ENCODE results near the gene INPP5A. TPM values are rescaled to one million over a fixed set of nuclear protein-coding genes. Genes with fewer than 3 reads are reported as not detected.

Gene INPP5A
- total and polyA plus RNA-seq, 2 donors (not counting 1 experiment from before 2014, with no cell fraction given) = 9.3 to 87.8 TPM

- intact Hi-C loops (cut with micrococcal nuclease) = no loop called here
- TF ChIP-seq CTCF (IDR thresholded peaks at IDR 0.05) = no peak
- TF ChIP-seq EZH2 (IDR thresholded peaks at IDR 0.05; ENCODE audit: borderline replicate concordance, insufficient read depth, low read depth, low read length, poor library complexity, severe bottlenecking) = no peak
- WGBS (ENCODE audit: insufficient coverage) = 98% methylated on average over 4 of the region's 5 CpGs
Observed at GRCh38 chr10:132668048-132668394, 130.4 kb downstream of the INPP5A start.

DNA sequence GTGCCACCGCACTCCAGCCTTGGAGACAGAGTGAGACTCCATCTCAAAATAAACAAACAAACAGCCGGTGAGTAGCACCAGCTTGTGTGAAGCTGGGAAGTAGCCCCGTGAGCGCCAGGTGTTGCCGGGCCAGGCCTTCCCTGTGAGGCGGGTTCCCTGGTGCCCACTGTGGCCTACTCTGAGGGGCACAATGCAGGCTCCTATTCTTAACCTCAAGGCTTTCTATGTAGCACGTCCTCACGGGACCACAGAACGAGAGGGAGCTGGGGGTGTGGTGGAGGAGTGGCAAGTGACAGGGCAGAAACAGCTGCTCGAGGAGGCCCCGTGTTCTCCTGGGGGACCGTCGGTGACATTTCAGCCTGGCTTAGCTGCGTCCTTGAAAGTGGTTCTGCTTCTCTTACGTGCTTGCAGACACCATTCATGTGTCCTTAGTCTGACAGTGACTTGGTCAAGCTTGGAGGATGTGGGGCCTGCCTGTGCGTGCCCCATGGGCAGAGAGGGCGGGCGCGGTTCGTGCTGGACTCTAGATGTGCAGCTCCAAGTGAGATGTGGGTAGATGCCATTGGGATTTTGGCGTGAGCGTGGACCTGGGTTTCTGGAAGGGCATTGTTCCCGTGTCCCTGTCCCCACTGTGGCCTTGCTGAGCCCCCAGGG lies 131.7 kb downstream of the INPP5A start:
- Mint-ChIP-seq H3K4me1 (no peaks in the 10 kb centered on the region), H3K27me3 (no peaks in the 10 kb centered on the region), H3K9me3 (ENCODE audit: insufficient read depth) (no peaks in the 10 kb centered on the region), H3K4me3 (no peak overlapping the region), H3K27ac (no peak overlapping the region)
- H3K27me3 ChIP-seq (replicated peaks in 1 of 4; ENCODE audit: control extremely low read depth in 1 of 4, control insufficient read depth in 3 of 4, insufficient read depth in 4 of 4, low read length in 3 of 4) = no peaks in the 10 kb centered on the region
- WGBS (ENCODE audit: insufficient coverage) = 68% methylated on average over 22 of the region's 23 CpGs
- H3K4me1 ChIP-seq (ENCODE audit: control insufficient read depth in 2 of 2, insufficient read depth in 2 of 2, low read length in 2 of 2) = no peaks in the 10 kb centered on the region
- no peak for ATAC-seq (ENCODE audit: low read depth)
- H4K20me1 ChIP-seq (ENCODE audit: control insufficient read depth, insufficient read depth, low read length, poor library complexity, severe bottlenecking) = peaks cover 20% of the 10 kb centered on the region
- intact Hi-C loops (cut with micrococcal nuclease) = no loop called here
- H3K4me3 ChIP-seq (ENCODE audit: control extremely low read depth in 1 of 5, extremely low read depth in 1 of 5, insufficient read depth in 1 of 5, low read depth in 2 of 5, low read length in 4 of 5) = no peak overlapping the region
- H3K79me2 ChIP-seq (ENCODE audit: control insufficient read depth, insufficient read depth, low read length) = peaks cover 16% of the 10 kb centered on the region
- DNase-seq = no peak
- H3K9me3 ChIP-seq (ENCODE audit: control extremely low read depth in 1 of 3, control insufficient read depth in 2 of 3, insufficient read depth in 1 of 3, low read length in 2 of 3) = peaks cover 0 to 8% (median 0%) of the 10 kb centered on the region in 3 donors
- H2AFZ ChIP-seq (ENCODE audit: insufficient read depth, low read depth, low read length, poor library complexity, severe bottlenecking) = no peak overlapping the region
- no peak overlapping the region for H3K4me2 ChIP-seq (replicated peaks; ENCODE audit: low read depth, low read length, poor library complexity, severe bottlenecking)
- H3K36me3 ChIP-seq (replicated peaks in 1 of 2; ENCODE audit: control extremely low read depth in 1 of 2, control insufficient read depth in 1 of 2, extremely low read depth in 1 of 2, insufficient read depth in 2 of 2, low read length in 1 of 2) = peaks cover 0 to 2% of the 10 kb centered on the region in 2 experiments
- H3K9ac ChIP-seq (ENCODE audit: low read length) = no peak overlapping the region
- no peak overlapping the region for H3K27ac ChIP-seq (ENCODE audit: low read length in 2 of 2)
- TF ChIP-seq CTCF (IDR thresholded peaks at IDR 0.05) = no peak
- TF ChIP-seq EZH2 (IDR thresholded peaks at IDR 0.05; ENCODE audit: borderline replicate concordance, insufficient read depth, low read depth, low read length, poor library complexity, severe bottlenecking) = no peak
- CTCF ChIA-PET = no interaction called here
- POLR2A ChIA-PET = no interaction called here

More at GRCh38 chr10:132668048-132668394, 130.4 kb downstream of the INPP5A start:
- Histone ChIP-seq H3K27me3 (replicated peaks in 1 of 4; ENCODE audit: control extremely low read depth in 1 of 4, control insufficient read depth in 3 of 4, insufficient read depth in 4 of 4, low read length in 3 of 4) (no peaks in the 10 kb centered on the region), H3K9me3 (ENCODE audit: control extremely low read depth in 1 of 3, control insufficient read depth in 2 of 3, insufficient read depth in 1 of 3, low read length in 2 of 3) (peaks cover 0 to 8% (median 0%) of the 10 kb centered on the region in 3 donors), H3K4me2 (replicated peaks; ENCODE audit: low read depth, low read length, poor library complexity, severe bottlenecking) (no peak overlapping the region), H3K4me3 (ENCODE audit: control extremely low read depth in 1 of 5, extremely low read depth in 1 of 5, insufficient read depth in 1 of 5, low read depth in 2 of 5, low read length in 4 of 5) (no peak overlapping the region), H3K9ac (ENCODE audit: low read length) (no peak overlapping the region), H3K79me2 (ENCODE audit: control insufficient read depth, insufficient read depth, low read length) (peaks cover 16% of the 10 kb centered on the region), H3K4me1 (ENCODE audit: control insufficient read depth in 2 of 2, insufficient read depth in 2 of 2, low read length in 2 of 2) (peaks cover 0 to 3% of the 10 kb centered on the region in 2 donors), H3K36me3 (replicated peaks in 1 of 2; ENCODE audit: control extremely low read depth in 1 of 2, control insufficient read depth in 1 of 2, extremely low read depth in 1 of 2, insufficient read depth in 2 of 2, low read length in 1 of 2) (peaks cover 0 to 2% of the 10 kb centered on the region in 2 experiments), H3K27ac (ENCODE audit: low read length in 2 of 2) (no peak overlapping the region), H2AFZ (ENCODE audit: insufficient read depth, low read depth, low read length, poor library complexity, severe bottlenecking) (no peak overlapping the region), H4K20me1 (ENCODE audit: control insufficient read depth, insufficient read depth, low read length, poor library complexity, severe bottlenecking) (peaks cover 17% of the 10 kb centered on the region)
- H3K4me1 Mint-ChIP-seq = no peaks in the 10 kb centered on the region
- DNase-seq (no peak), ATAC-seq (ENCODE audit: low read depth) (no peak)
- ChIA-PET CTCF (interaction anchor here (1.2 kb wide), 1 partner anchor 13 kb away, joined by 3 read pairs; no protein-coding TSS in a partner anchor), POLR2A (no interaction called here)
- H3K9me3 Mint-ChIP-seq (ENCODE audit: insufficient read depth) = no peaks in the 10 kb centered on the region
- H3K27ac Mint-ChIP-seq = no peak overlapping the region
- no peaks in the 10 kb centered on the region for H3K27me3 Mint-ChIP-seq
- no peak overlapping the region for H3K4me3 Mint-ChIP-seq
